Posterior vena cava (tissue), 2 donors: ENCODE results near the gene LGALSL. TPM values are rescaled to one million over a fixed set of nuclear protein-coding genes. Genes with fewer than 3 reads are reported as not detected.
"Not testable (repeated sequence)": the region's sequence is repeated elsewhere in the genome, so short reads cannot be mapped to it uniquely, and the experiment has no call there.

Source experiments
- DNase-seq: peaks from one replicate; pipeline ENCODE4 v3.0.0-alpha.2; 2020; ENCODE audit warnings: low spot score
- intact Hi-C, 2 donors: fragments of 100-400 bp; cut with DNase I; formaldehyde crosslinking; loops; one replicate each; pipeline versions ENCODE4 v1.14.1 to v1.14.2; 2022 to 2023
- total RNA-seq, 2 donors: library from RNA; stranded (reverse); fragmentation: NEBNext Ultra II Directional; extraction: Animal tissue kit (Norgen Biotek cat#: 25700); gene quantifications; one replicate each; pipeline ENCODE4 v1.2.1, GENCODE V29; 2021
- donor health status: DM: yes; HTN: yes; CAD: no.
- donor health status: DM: yes; HTN: yes; CAD: no.

LGALSL gene
- total RNA-seq, 2 donors from 2014 or later, result 20.5 to 23.4 TPM

DNA sequence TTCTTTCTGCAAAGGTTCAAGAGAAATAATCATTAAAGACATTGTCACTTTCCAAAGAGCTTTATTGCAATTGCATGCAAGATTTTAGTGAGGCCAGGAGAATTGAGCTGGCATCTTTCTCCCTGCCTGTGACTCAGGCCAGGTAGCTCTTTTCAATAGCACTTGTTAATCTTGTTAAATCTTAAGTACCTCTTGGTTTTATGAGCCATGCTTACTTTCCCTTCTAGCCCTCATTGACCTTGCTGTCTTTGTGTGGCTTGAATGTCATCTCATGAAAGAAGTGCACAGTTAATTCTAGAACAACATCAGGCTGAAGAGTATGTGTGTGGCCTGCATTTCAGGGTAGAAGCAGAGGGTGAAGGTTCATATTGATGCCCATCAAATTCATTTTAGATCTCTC is 14.8 kb upstream of the LGALSL start:
- intact Hi-C loops, result no loop called here
- DNase-seq, result no peak

GRCh38 chr2:64440843-64441242 is 13.1 kb upstream of the LGALSL start:
- no peak for DNase-seq
- intact Hi-C loops, result loop anchor here in 1 of 2 donors (5.0 kb wide), 1 partner anchor 111 kb away; no protein-coding TSS in a partner anchor

- intact Hi-C loops, result loop anchor here in 1 of 2 donors (5.0 kb wide), 1 partner anchor 110 kb away; no protein-coding TSS in a partner anchor
- no peak for DNase-seq
Measured at GRCh38 chr2:64442277-64442676, 11.7 kb upstream of the LGALSL start.

- intact Hi-C loops, result loop anchor here in 1 of 2 donors (5.0 kb wide), 1 partner anchor 109 kb away; no protein-coding TSS in a partner anchor
- DNase-seq, result no peak
Measured at GRCh38 chr2:64442801-64443429, 11.0 kb upstream of the LGALSL start.

- intact Hi-C loops, DNase-seq: not testable (repeated sequence)
Measured at GRCh38 chr2:64445970-64446369, 8.0 kb upstream of the LGALSL start.

GRCh38 chr2:64447317-64448040 is 6.5 kb upstream of the LGALSL start:
- DNase-seq, result no peak
- intact Hi-C loops, result no loop called here

- no peak for DNase-seq
- intact Hi-C loops, result no loop called here
Measured at GRCh38 chr2:64448041-64448426, 5.9 kb upstream of the LGALSL start.

DNA sequence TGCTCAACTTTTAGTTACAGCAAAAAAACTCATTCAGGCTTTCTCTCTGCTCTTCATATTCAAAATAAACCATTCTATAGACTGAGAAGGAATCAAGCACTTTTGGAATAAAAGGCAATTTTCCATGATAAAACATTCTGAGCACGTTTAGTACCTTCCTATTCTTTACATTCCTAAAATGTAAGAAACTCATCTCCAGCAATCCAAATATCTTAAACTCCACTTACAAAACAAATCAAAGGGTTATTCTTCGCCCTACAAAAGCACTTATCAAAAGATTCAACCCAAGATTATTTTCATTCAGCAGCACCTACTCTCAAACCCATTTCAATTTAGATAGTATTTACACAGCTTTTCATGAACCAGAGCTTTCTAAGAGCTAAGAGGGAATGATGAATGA is 2.9 kb upstream of the LGALSL start:
- DNase-seq, result no peak
- intact Hi-C loops, result loop anchor here in 1 of 2 donors (5.0 to 10.0 kb wide), 2 partner anchors 94 to 116 kb away; no protein-coding TSS in a partner anchor

- intact Hi-C loops, result loop anchor here in 1 of 2 donors (5.0 to 10.0 kb wide), 2 partner anchors 97 to 120 kb away; no protein-coding TSS in a partner anchor
- peak; percentile 87 for DNase-seq
Measured at GRCh38 chr2:64454386-64455332, 697 bp downstream of the LGALSL start.

- DNase-seq, result no peak
- intact Hi-C loops, result loop anchor here in 1 of 2 donors (10.0 kb wide), 1 partner anchor 121 kb away; no protein-coding TSS in a partner anchor
Measured at GRCh38 chr2:64455545-64455944, 1.6 kb downstream of the LGALSL start.

DNA sequence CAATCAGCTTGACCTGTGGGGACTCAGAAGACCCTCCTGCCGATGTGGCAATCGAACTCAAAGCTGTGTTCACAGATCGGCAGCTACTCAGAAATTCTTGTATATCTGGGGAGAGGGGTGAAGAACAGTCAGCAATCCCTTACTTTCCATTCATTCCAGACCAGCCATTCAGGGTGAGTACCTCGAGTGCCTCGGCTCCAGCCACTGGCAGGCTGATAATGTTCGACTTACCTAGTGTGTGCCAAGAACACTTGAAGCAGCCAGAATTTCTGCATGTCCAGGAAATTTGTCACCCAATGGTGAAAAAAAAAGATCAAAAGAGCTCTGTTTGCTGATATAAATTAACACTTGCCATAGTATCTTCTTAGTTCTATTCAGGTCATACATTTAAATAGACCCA is 2.3 kb downstream of the LGALSL start:
- intact Hi-C loops, result loop anchor here in 1 of 2 donors (10.0 kb wide), 1 partner anchor 121 kb away; no protein-coding TSS in a partner anchor
- no peak for DNase-seq

GRCh38 chr2:64457524-64457923 is 3.6 kb downstream of the LGALSL start:
- DNase-seq, result no peak
- intact Hi-C loops, result loop anchor here in 1 of 2 donors (10.0 kb wide), 1 partner anchor 123 kb away; no protein-coding TSS in a partner anchor

GRCh38 chr2:64459575-64459974 is 5.6 kb downstream of the LGALSL start:
- no peak for DNase-seq
- intact Hi-C loops, result loop anchor here in 1 of 2 donors (10.0 kb wide), 1 partner anchor 125 kb away; no protein-coding TSS in a partner anchor

- intact Hi-C loops, result no loop called here
Measured at GRCh38 chr2:64460330-64460729, 6.4 kb downstream of the LGALSL start.

DNA sequence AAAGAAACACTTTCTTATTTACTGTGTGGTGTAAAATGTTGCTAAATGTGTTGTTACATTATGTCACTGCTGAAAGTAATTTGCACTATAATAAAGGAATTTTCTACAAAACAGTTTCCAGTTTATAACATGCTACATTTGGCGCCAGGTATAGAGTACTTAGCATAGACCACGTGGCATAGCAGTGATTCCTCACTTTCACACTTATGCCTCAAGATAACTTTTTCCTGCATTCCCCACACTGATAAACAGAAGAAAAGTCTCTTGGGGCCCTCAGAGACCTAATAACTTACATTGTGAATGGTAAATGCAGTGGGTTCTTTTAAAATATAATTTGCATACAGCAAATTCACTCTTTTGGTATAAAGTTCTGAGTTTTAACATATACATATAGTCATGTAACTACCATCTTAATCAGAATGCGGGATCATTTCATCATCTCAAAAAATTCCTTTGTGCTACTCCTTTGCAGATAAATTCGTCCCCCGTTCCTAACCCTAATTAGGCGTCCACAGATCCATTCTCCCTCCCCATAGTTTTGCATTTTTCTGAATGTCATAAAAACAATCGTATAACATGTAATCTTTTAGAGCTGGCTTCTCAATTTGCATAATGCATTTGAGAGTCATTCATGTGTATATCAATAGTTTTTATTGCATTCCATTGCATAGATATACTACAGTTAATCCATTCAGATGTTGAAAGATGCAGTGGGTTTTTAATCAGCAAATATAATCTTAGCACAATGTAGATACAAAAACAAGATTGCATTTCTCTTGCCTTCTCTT is 7.5 kb downstream of the LGALSL start:
- intact Hi-C loops, result no loop called here
- no peak for DNase-seq

More at GRCh38 chr2:64460330-64460729, 6.4 kb downstream of the LGALSL start:
- no peak for DNase-seq

- intact Hi-C loops, result no loop called here
- no peak for DNase-seq
Measured at GRCh38 chr2:64462171-64462570, 8.2 kb downstream of the LGALSL start.

- DNase-seq, result no peak
- intact Hi-C loops, result no loop called here
Measured at GRCh38 chr2:64462940-64463700, 9.2 kb downstream of the LGALSL start.

DNA sequence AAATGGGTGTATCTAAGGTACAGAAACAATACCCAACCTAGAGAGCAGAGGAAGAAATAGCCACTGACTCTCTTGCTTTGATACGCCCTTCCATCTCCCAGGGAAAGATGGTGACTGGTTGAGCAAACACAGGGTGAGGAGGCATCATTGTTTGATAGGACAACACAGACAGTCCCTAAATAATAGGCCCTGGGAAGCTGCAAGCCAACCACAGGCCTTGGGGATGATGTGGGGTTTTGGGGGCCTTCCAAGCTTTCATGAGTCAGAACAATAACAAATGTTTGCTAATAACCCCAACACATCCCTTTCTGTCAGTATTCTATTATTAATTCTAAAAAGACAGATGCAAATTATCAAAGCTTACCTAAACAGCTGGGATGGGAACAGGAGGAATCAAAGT is 9.8 kb downstream of the LGALSL start:
- intact Hi-C loops, result no loop called here
- DNase-seq, result no peak
